Astrocyte (in vitro differentiated cells and primary cell): ENCODE results near the gene AASS. TPM values are rescaled to one million over a fixed set of nuclear protein-coding genes. Genes with fewer than 3 reads are reported as not detected.

Experiments used
- DNase-seq: peaks from one replicate; pipeline ENCODE4 v3.0.0-alpha.2; 2010; ENCODE audit warnings: low read depth
- FAIRE-seq: peaks from 2 replicates; lab custom pipeline; 2011; peaks lifted over from hg19 to GRCh38; lab: Jason Lieb, UNC
- H2AFZ ChIP-seq: 2 replicates; pipeline ENCODE4 v1.6.0; 2012; ENCODE audit warnings: low read depth, low read length, inconsistent platforms
- H3K27ac ChIP-seq: 2 replicates; pipeline ENCODE4 v1.5.1; 2011; ENCODE audit warnings: low read depth, low read length, inconsistent platforms
- H3K27me3 ChIP-seq: 2 replicates; pipeline ENCODE4 v1.6.0; 2011; ENCODE audit warnings: low read length, inconsistent platforms; ENCODE audit not compliant: insufficient read depth
- H3K36me3 ChIP-seq: 2 replicates; pipeline ENCODE4 v1.5.1; 2011; ENCODE audit warnings: low read length, inconsistent platforms; ENCODE audit not compliant: insufficient read depth
- H3K4me1 ChIP-seq: 2 replicates; pipeline ENCODE4 v1.5.1; 2011; ENCODE audit warnings: low read length, inconsistent platforms; ENCODE audit not compliant: insufficient read depth
- H3K4me2 ChIP-seq: 2 replicates; pipeline ENCODE4 v1.6.0; 2012; ENCODE audit warnings: low read length, inconsistent platforms
- H3K4me3 ChIP-seq: 2 replicates; pipeline ENCODE4 v1.5.1; 2011; ENCODE audit warnings: low read depth, mild to moderate bottlenecking, low read length, inconsistent platforms; ENCODE audit not compliant: insufficient read depth
- H3K79me2 ChIP-seq: 2 replicates; pipeline ENCODE4 v1.6.0; 2012; ENCODE audit warnings: mild to moderate bottlenecking, low read length, inconsistent platforms; ENCODE audit not compliant: insufficient read depth
- H3K9ac ChIP-seq: 2 replicates; pipeline ENCODE4 v1.6.0; 2012; ENCODE audit warnings: mild to moderate bottlenecking, low read length, inconsistent platforms
- H3K9me3 ChIP-seq: 2 replicates; pipeline ENCODE4 v1.5.1; 2012; ENCODE audit warnings: low read depth, mild to moderate bottlenecking, low read length, inconsistent platforms; ENCODE audit not compliant: insufficient read depth
- H4K20me1 ChIP-seq: 2 replicates; pipeline ENCODE4 v1.6.0; 2012; ENCODE audit warnings: low read length, inconsistent platforms; ENCODE audit not compliant: insufficient read depth
- H3K27ac Mint-ChIP-seq: one replicate; pipeline ENCODE4 v1.8.0; 2021; ENCODE audit warnings: mild to moderate bottlenecking, mixed read lengths; ENCODE audit not compliant: unreplicated experiment
- H3K27me3 Mint-ChIP-seq: one replicate; pipeline ENCODE4 v1.8.0; 2021; ENCODE audit warnings: low read depth, mixed read lengths; ENCODE audit not compliant: unreplicated experiment
- H3K36me3 Mint-ChIP-seq: one replicate; pipeline ENCODE4 v1.8.0; 2021; ENCODE audit warnings: low read depth, mixed read lengths; ENCODE audit not compliant: unreplicated experiment
- H3K4me1 Mint-ChIP-seq: one replicate; pipeline ENCODE4 v1.8.0; 2021; ENCODE audit warnings: low read depth, mixed read lengths; ENCODE audit not compliant: unreplicated experiment
- H3K4me3 Mint-ChIP-seq: one replicate; pipeline ENCODE4 v1.8.0; 2021; ENCODE audit warnings: mild to moderate bottlenecking, moderate library complexity, mixed read lengths; ENCODE audit not compliant: unreplicated experiment
- H3K9me3 Mint-ChIP-seq: one replicate; pipeline ENCODE4 v1.8.0; 2021; ENCODE audit warnings: mild to moderate bottlenecking, mixed read lengths; ENCODE audit not compliant: unreplicated experiment
- EZH2 ChIP-seq: IDR thresholded peaks from 2 replicates; pipeline ENCODE4 v1.6.1; 2012; ENCODE audit warnings: mild to moderate bottlenecking, low read length, inconsistent platforms; ENCODE audit not compliant: insufficient read depth
- total RNA-seq: library from RNA; stranded (reverse); gene quantifications from 2 replicates; pipeline ENCODE4 v1.2.1, GENCODE V29; 2021
- TF ChIP-seq, protein P1 (sequence below): IDR thresholded peaks from 2 replicates; pipeline ENCODE4 v1.5.1; 2011; ENCODE audit warnings: low read depth, mild to moderate bottlenecking, inconsistent platforms, low read length, moderate library complexity; ENCODE audit not compliant: insufficient read depth

AASS gene
- total RNA-seq, 1 donor from 2014 or later = 15.6 TPM

- H3K36me3 Mint-ChIP-seq = no peaks in the 10 kb centered on the region
- no peak overlapping the region for H3K4me3 Mint-ChIP-seq
These were observed 80.9 kb downstream of the AASS start for GRCh38 chr7:122063146-122063545.

GRCh38 chr7:122059542-122059941, 84.5 kb downstream of the AASS start:
- Histone ChIP-seq H3K27me3 (no peaks in the 10 kb centered on the region), H3K79me2 (no peaks in the 10 kb centered on the region), H3K4me3 (no peak overlapping the region), H3K9ac (no peak overlapping the region), H3K4me2 (no peak overlapping the region), H3K36me3 (no peaks in the 10 kb centered on the region), H3K27ac (no peak overlapping the region), H4K20me1 (no peaks in the 10 kb centered on the region), H3K9me3 (no peaks in the 10 kb centered on the region), H2AFZ (no peak overlapping the region), H3K4me1 (no peaks in the 10 kb centered on the region)
- Mint-ChIP-seq H3K36me3 (no peaks in the 10 kb centered on the region), H3K4me3 (no peak overlapping the region), H3K4me1 (no peaks in the 10 kb centered on the region), H3K27ac (no peak overlapping the region), H3K27me3 (no peaks in the 10 kb centered on the region), H3K9me3 (no peaks in the 10 kb centered on the region)
- no peak for TF ChIP-seq EZH2
- TF ChIP-seq, protein P1, sequence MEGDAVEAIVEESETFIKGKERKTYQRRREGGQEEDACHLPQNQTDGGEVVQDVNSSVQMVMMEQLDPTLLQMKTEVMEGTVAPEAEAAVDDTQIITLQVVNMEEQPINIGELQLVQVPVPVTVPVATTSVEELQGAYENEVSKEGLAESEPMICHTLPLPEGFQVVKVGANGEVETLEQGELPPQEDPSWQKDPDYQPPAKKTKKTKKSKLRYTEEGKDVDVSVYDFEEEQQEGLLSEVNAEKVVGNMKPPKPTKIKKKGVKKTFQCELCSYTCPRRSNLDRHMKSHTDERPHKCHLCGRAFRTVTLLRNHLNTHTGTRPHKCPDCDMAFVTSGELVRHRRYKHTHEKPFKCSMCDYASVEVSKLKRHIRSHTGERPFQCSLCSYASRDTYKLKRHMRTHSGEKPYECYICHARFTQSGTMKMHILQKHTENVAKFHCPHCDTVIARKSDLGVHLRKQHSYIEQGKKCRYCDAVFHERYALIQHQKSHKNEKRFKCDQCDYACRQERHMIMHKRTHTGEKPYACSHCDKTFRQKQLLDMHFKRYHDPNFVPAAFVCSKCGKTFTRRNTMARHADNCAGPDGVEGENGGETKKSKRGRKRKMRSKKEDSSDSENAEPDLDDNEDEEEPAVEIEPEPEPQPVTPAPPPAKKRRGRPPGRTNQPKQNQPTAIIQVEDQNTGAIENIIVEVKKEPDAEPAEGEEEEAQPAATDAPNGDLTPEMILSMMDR = no peak
- FAIRE-seq (no peak), DNase-seq (no peak)

More at GRCh38 chr7:122063146-122063545, 80.9 kb downstream of the AASS start:
- H3K27me3 ChIP-seq = no peaks in the 10 kb centered on the region
- no peaks in the 10 kb centered on the region for H3K9me3 Mint-ChIP-seq
- DNase-seq (no peak), FAIRE-seq (no peak)
- no peak for TF ChIP-seq EZH2
- TF ChIP-seq, protein P1 = no peak
- H3K36me3 ChIP-seq = no peaks in the 10 kb centered on the region
- H2AFZ ChIP-seq = no peak overlapping the region
- H3K4me1 ChIP-seq = no peaks in the 10 kb centered on the region
- no peak overlapping the region for H3K4me2 ChIP-seq
- no peaks in the 10 kb centered on the region for H3K79me2 ChIP-seq
- H3K4me3 ChIP-seq = no peak overlapping the region
- peaks cover 6% of the 10 kb centered on the region for H3K4me1 Mint-ChIP-seq
- no peak overlapping the region for H3K27ac Mint-ChIP-seq
- no peak overlapping the region for H3K27ac ChIP-seq
- H3K27me3 Mint-ChIP-seq = no peaks in the 10 kb centered on the region
- no peaks in the 10 kb centered on the region for H4K20me1 ChIP-seq
- H3K9me3 ChIP-seq = no peaks in the 10 kb centered on the region
- no peak overlapping the region for H3K9ac ChIP-seq

GRCh38 chr7:122056977-122057376, 87.1 kb downstream of the AASS start:
- H2AFZ ChIP-seq = no peak overlapping the region
- no peaks in the 10 kb centered on the region for H3K4me1 ChIP-seq
- H3K9me3 ChIP-seq = no peaks in the 10 kb centered on the region
- H3K4me3 Mint-ChIP-seq = no peak overlapping the region
- no peaks in the 10 kb centered on the region for H3K27me3 ChIP-seq
- no peak overlapping the region for H3K27ac Mint-ChIP-seq
- no peaks in the 10 kb centered on the region for H3K27me3 Mint-ChIP-seq
- no peaks in the 10 kb centered on the region for H4K20me1 ChIP-seq
- DNase-seq (no peak), FAIRE-seq (no peak)
- H3K27ac ChIP-seq = no peak overlapping the region
- no peaks in the 10 kb centered on the region for H3K4me1 Mint-ChIP-seq
- no peak overlapping the region for H3K4me2 ChIP-seq
- TF ChIP-seq EZH2 = no peak
- TF ChIP-seq, protein P1 = no peak
- no peak overlapping the region for H3K4me3 ChIP-seq
- no peaks in the 10 kb centered on the region for H3K36me3 ChIP-seq
- H3K9ac ChIP-seq = no peak overlapping the region
- peaks cover 1% of the 10 kb centered on the region for H3K9me3 Mint-ChIP-seq
- no peaks in the 10 kb centered on the region for H3K79me2 ChIP-seq
- H3K36me3 Mint-ChIP-seq = no peaks in the 10 kb centered on the region
